PC-3 (cell line): Measurements from ENCODE around the gene SLC6A11. TPM values are rescaled to one million over a fixed set of nuclear protein-coding genes. Genes with fewer than 3 reads are reported as not detected.

ENCODE experiments used
- ATAC-seq: fragments of 200-7000 bp; cut with Tn5 transposase; 2 replicates; pipeline ENCODE4 v1.9.1; 2020; ENCODE audit warnings: mild to moderate bottlenecking, moderate library complexity
- BruUV-seq: library from RNA; stranded (reverse); fragments of 400-500 nt; replicated peaks from 2 replicates; lab custom pipeline; 2021; lab: Mats Ljungman, UMichigan
- CTCF ChIA-PET: fragments of 300-600 bp; sonication (Branson Sonifier 250); formaldehyde crosslinking; loops from one replicate; lab custom pipeline; 2022; ENCODE audit warnings: antibody characterized with exemption; lab: Charles Lee
- POLR2A ChIA-PET: fragments of 300-600 bp; sonication (Branson Sonifier 250); formaldehyde crosslinking; loops from one replicate; lab custom pipeline; 2022; ENCODE audit warnings: antibody characterized with exemption; ENCODE audit not compliant: unreplicated experiment; lab: Charles Lee
- DNase-seq: peaks from one replicate; pipeline ENCODE4 v3.0.0-alpha.2; 2015
- H2AFZ ChIP-seq: fragments of 300-600 bp; sonication (generic); 2 replicates; pipeline ENCODE4 v1.6.0; 2016; ENCODE audit warnings: antibody characterized with exemption, low read length
- H3F3A ChIP-seq: fragments of 300-600 bp; sonication (generic); one replicate; pipeline ENCODE4 v1.6.0; 2017; ENCODE audit warnings: antibody characterized with exemption, low read length, control low read depth, mild to moderate bottlenecking; ENCODE audit not compliant: unreplicated experiment
- H3K27ac ChIP-seq: fragments of 300-600 bp; sonication (generic); 2 replicates; pipeline ENCODE4 v1.5.1; 2016; ENCODE audit warnings: mild to moderate bottlenecking, low read length
- H3K27me3 ChIP-seq: fragments of 300-600 bp; sonication (generic); 2 replicates; pipeline ENCODE4 v1.6.1; 2016; ENCODE audit warnings: low read length, mixed read lengths
- H3K36me3 ChIP-seq: fragments of 300-600 bp; sonication (generic); 2 replicates; pipeline ENCODE4 v1.6.1; 2016; ENCODE audit warnings: low read depth, mixed run types, low read length, mixed read lengths
- H3K4me1 ChIP-seq: fragments of 300-600 bp; sonication (generic); 2 replicates; pipeline ENCODE4 v1.5.1; 2016; ENCODE audit warnings: low read length; ENCODE audit not compliant: insufficient read depth
- H3K4me2 ChIP-seq: fragments of 300-600 bp; sonication (generic); 2 replicates; pipeline ENCODE4 v1.6.0; 2016; ENCODE audit warnings: low read length
- H3K4me3 ChIP-seq: fragments of 300-600 bp; sonication (generic); 2 replicates; pipeline ENCODE4 v1.5.1; 2016; ENCODE audit warnings: mild to moderate bottlenecking, low read length, mixed read lengths
- H3K79me2 ChIP-seq: fragments of 300-600 bp; sonication (generic); 2 replicates; pipeline ENCODE4 v1.6.1; 2017; ENCODE audit warnings: low read length, mixed read lengths
- H3K9ac ChIP-seq: fragments of 300-600 bp; sonication (generic); 2 replicates; pipeline ENCODE4 v1.6.0; 2016; ENCODE audit warnings: mild to moderate bottlenecking, low read length
- H3K9me2 ChIP-seq: fragments of 300-600 bp; sonication (generic); replicated peaks from 2 replicates; pipeline ENCODE4 v1.6.1; 2016; ENCODE audit warnings: mixed run types, low read length, mixed read lengths
- H3K9me3 ChIP-seq: fragments of 300-600 bp; sonication (generic); 2 replicates; pipeline ENCODE4 v1.6.1; 2016; ENCODE audit warnings: low read length, mixed read lengths
- H4K20me1 ChIP-seq: fragments of 300-600 bp; sonication (generic); 2 replicates; pipeline ENCODE4 v1.6.1; 2016; ENCODE audit warnings: low read length, mixed read lengths
- CTCF ChIP-seq: fragments of 300-600 bp; sonication (generic); conservative IDR thresholded peaks from 2 replicates; pipeline ENCODE4 v1.5.1; 2017; ENCODE audit warnings: antibody characterized with exemption, low read depth, mild to moderate bottlenecking, low read length
- EZH2 ChIP-seq: fragments of 300-600 bp; sonication (generic); IDR thresholded peaks from one replicate; pipeline ENCODE4 v1.6.1; 2017; ENCODE audit warnings: antibody characterized with exemption, mild to moderate bottlenecking, low read length; ENCODE audit not compliant: unreplicated experiment
- EZH2phosphoT487 ChIP-seq: fragments of 300-600 bp; sonication (generic); IDR thresholded peaks from 2 replicates; pipeline ENCODE4 v1.6.1; 2018; ENCODE audit warnings: mild to moderate bottlenecking, antibody characterized with exemption, low read length, borderline replicate concordance
- intact Hi-C: fragments of 100-400 bp; cut with micrococcal nuclease; formaldehyde crosslinking; loops from 2 replicates; pipeline ENCODE4 v1.9.0; 2023
- total RNA-seq: library from RNA; depleted of rRNA; stranded (reverse); fragments of >200 nt; gene quantifications from 2 replicates; pipeline ENCODE4 v1.2.3, GENCODE V29; 2014

Gene SLC6A11
- total RNA-seq, 1 experiment from 2014 or later = 34.0 TPM

- CTCF ChIA-PET = no interaction called here
- Histone ChIP-seq H3K9me3 (no peaks in the 10 kb centered on the region), H3K4me1 (no peaks in the 10 kb centered on the region), H4K20me1 (no peaks in the 10 kb centered on the region), H3K4me2 (no peak overlapping the region), H3K27me3 (no peaks in the 10 kb centered on the region), H3K27ac (no peak overlapping the region), H2AFZ (no peak overlapping the region), H3K9ac (no peak overlapping the region), H3K4me3 (no peak overlapping the region), H3K9me2 (no peaks in the 10 kb centered on the region), H3F3A (no peaks in the 10 kb centered on the region), H3K79me2 (no peaks in the 10 kb centered on the region), H3K36me3 (0 out of 2 replicates have a peak, but pooled peaks cover 4% of the 10 kb centered on the region)
- POLR2A ChIA-PET = no interaction called here
- DNase-seq (no peak), ATAC-seq (no peak)
- BruUV-seq = no TSS peak
- no peak for TF ChIP-seq EZH2phosphoT487
- no peak for TF ChIP-seq EZH2
- TF ChIP-seq CTCF = no peak
- intact Hi-C loops = no loop called here
Measured at GRCh38 chr3:10852066-10852808, 36.2 kb downstream of the SLC6A11 start.

GRCh38 chr3:10855083-10855870 is 39.2 kb downstream of the SLC6A11 start:
- Histone ChIP-seq H3K4me1 (no peaks in the 10 kb centered on the region), H3K36me3 (peaks cover 7% of the 10 kb centered on the region; the same call in 1 of the 2 replicates), H3K27ac (no peak overlapping the region), H3K79me2 (no peaks in the 10 kb centered on the region), H2AFZ (no peak overlapping the region), H3K9ac (no peak overlapping the region), H3F3A (no peaks in the 10 kb centered on the region), H3K9me2 (no peaks in the 10 kb centered on the region), H3K27me3 (no peaks in the 10 kb centered on the region), H3K9me3 (no peaks in the 10 kb centered on the region), H3K4me2 (no peak overlapping the region), H4K20me1 (no peaks in the 10 kb centered on the region), H3K4me3 (no peak overlapping the region)
- ChIA-PET POLR2A (no interaction called here), CTCF (no interaction called here)
- BruUV-seq = no TSS peak
- TF ChIP-seq EZH2phosphoT487 (no peak), EZH2 (no peak), CTCF (no peak)
- ATAC-seq = no peak
- DNase-seq = peak; percentile 8
- intact Hi-C loops = no loop called here
